GM23338 (cell line): ENCODE data around the gene PTPN12. TPM values are rescaled to one million over a fixed set of nuclear protein-coding genes. Genes with fewer than 3 reads are reported as not detected.

Experiments used
- ATAC-seq: fragments of 200-7000 bp; cut with Tn5 transposase; 3 replicates; pipeline ENCODE4 v1.9.1; 2020
- DNase-seq: peaks from one replicate; pipeline ENCODE4 v3.0.0-alpha.2; 2015; ENCODE audit warnings: low spot score
- H2AFZ ChIP-seq: fragments of 200-600 bp; sonication (generic); 2 replicates; pipeline ENCODE4 v1.8.0; 2016; ENCODE audit warnings: antibody characterized with exemption, mild to moderate bottlenecking, moderate library complexity
- H3F3A ChIP-seq: fragments of 200-600 bp; sonication (generic); replicated peaks from 2 replicates; pipeline ENCODE4 v1.8.0; 2017; ENCODE audit warnings: antibody characterized with exemption, mixed run types, low read depth
- H3K27ac ChIP-seq: fragments of 200-600 bp; sonication (generic); 2 replicates; pipeline ENCODE4 v1.6.1; 2016; ENCODE audit warnings: low read depth
- H3K27me3 ChIP-seq: fragments of 200-600 bp; sonication (generic); 2 replicates; pipeline ENCODE4 v1.8.0; 2016; ENCODE audit warnings: mild to moderate bottlenecking, mixed run types, moderate library complexity; ENCODE audit not compliant: insufficient read depth
- H3K36me3 ChIP-seq: fragments of 200-600 bp; sonication (generic); 2 replicates; pipeline ENCODE4 v1.8.0; 2016; ENCODE audit warnings: mild to moderate bottlenecking; ENCODE audit not compliant: insufficient read depth
- H3K4me1 ChIP-seq: fragments of 200-600 bp; sonication (generic); 2 replicates; pipeline ENCODE4 v1.8.0; 2016; ENCODE audit warnings: mild to moderate bottlenecking, moderate library complexity; ENCODE audit not compliant: insufficient read depth
- H3K4me2 ChIP-seq: fragments of 200-600 bp; sonication (generic); 2 replicates; pipeline ENCODE4 v1.7.1; 2017; ENCODE audit warnings: mixed run types
- H3K4me3 ChIP-seq: fragments of 200-600 bp; sonication (generic); 2 replicates; pipeline ENCODE4 v1.6.1; 2016; ENCODE audit warnings: mixed run types
- H3K79me2 ChIP-seq: fragments of 200-600 bp; sonication (generic); replicated peaks from 2 replicates; pipeline ENCODE4 v1.8.0; 2017; ENCODE audit warnings: mild to moderate bottlenecking; ENCODE audit not compliant: insufficient read depth
- H3K9me2 ChIP-seq: fragments of 200-600 bp; sonication (generic); 2 replicates; pipeline ENCODE4 v1.8.0; 2017; ENCODE audit not compliant: insufficient read depth
- H4K20me1 ChIP-seq: fragments of 200-600 bp; sonication (generic); replicated peaks from 2 replicates; pipeline ENCODE4 v1.8.0; 2017; ENCODE audit warnings: mild to moderate bottlenecking; ENCODE audit not compliant: insufficient read depth
- H3K27ac Mint-ChIP-seq: 2 replicates; pipeline ENCODE4 v1.8.0; 2020; ENCODE audit warnings: inconsistent platforms, mild to moderate bottlenecking, moderate library complexity, mixed read lengths
- H3K27me3 Mint-ChIP-seq: 3 replicates; pipeline ENCODE4 v1.8.0; 2022; ENCODE audit warnings: low read depth, mild to moderate bottlenecking, moderate library complexity, mixed read lengths, inconsistent platforms; ENCODE audit not compliant: insufficient read depth, poor library complexity
- H3K36me3 Mint-ChIP-seq: 3 replicates; pipeline ENCODE4 v1.8.0; 2021; ENCODE audit warnings: low read depth, mild to moderate bottlenecking, inconsistent platforms, moderate library complexity, mixed read lengths
- H3K4me1 Mint-ChIP-seq: 3 replicates; pipeline ENCODE4 v1.8.0; 2020; ENCODE audit warnings: mild to moderate bottlenecking, inconsistent platforms, mixed read lengths
- H3K4me3 Mint-ChIP-seq: 3 replicates; pipeline ENCODE4 v1.8.0; 2021; ENCODE audit warnings: moderate library complexity, mild to moderate bottlenecking, inconsistent platforms, mixed read lengths
- H3K9me3 Mint-ChIP-seq: 3 replicates; pipeline ENCODE4 v1.8.0; 2020; ENCODE audit warnings: moderate library complexity, mild to moderate bottlenecking, inconsistent platforms, mixed read lengths
- CREB1 ChIP-seq: fragments of 250-450 bp; sonication (Bioruptor Pico); IDR thresholded peaks from 2 replicates; pipeline ENCODE4 v1.5.0; 2020; ENCODE audit warnings: low read depth, mild to moderate bottlenecking, moderate library complexity
- CTCF ChIP-seq, 2 experiments: fragments of 200-600 bp in 1 of 2; sonication (generic) in 1 of 2; conservative IDR thresholded peaks; 2 replicates each; pipeline versions ENCODE4 v1.5.1 to v1.6.1; 2016 to 2017; ENCODE audit warnings: antibody characterized with exemption in 2 of 2, low read depth in 2 of 2, mild to moderate bottlenecking in 2 of 2, moderate library complexity in 1 of 2
- ETS1 ChIP-seq: IDR thresholded peaks from 2 replicates; pipeline ENCODE4 v1.6.1; 2016; ENCODE audit warnings: antibody characterized with exemption
- EZH2 ChIP-seq: fragments of 200-600 bp; sonication (generic); IDR thresholded peaks from one replicate; pipeline ENCODE4 v1.8.0; 2017; ENCODE audit warnings: antibody characterized with exemption, mild to moderate bottlenecking, low read depth; ENCODE audit not compliant: unreplicated experiment
- EZH2phosphoT487 ChIP-seq: fragments of 200-600 bp; sonication (generic); IDR thresholded peaks from one replicate; pipeline ENCODE4 v1.8.1; 2018; ENCODE audit warnings: antibody characterized with exemption; ENCODE audit not compliant: unreplicated experiment
- JUNB ChIP-seq: IDR thresholded peaks from one replicate; pipeline ENCODE4 v1.6.1; 2016; ENCODE audit warnings: antibody characterized with exemption; ENCODE audit not compliant: unreplicated experiment
- REST ChIP-seq: IDR thresholded peaks from one replicate; pipeline ENCODE4 v1.6.1; 2018; ENCODE audit warnings: antibody characterized with exemption; ENCODE audit not compliant: unreplicated experiment
- STAT1 ChIP-seq: IDR thresholded peaks from one replicate; pipeline ENCODE4 v1.6.1; 2016; ENCODE audit warnings: antibody characterized with exemption; ENCODE audit not compliant: unreplicated experiment
- ZNF114 ChIP-seq: fragments of 250-450 bp; sonication (Bioruptor Pico); IDR thresholded peaks from 2 replicates; pipeline ENCODE4 v1.5.0; 2020; ENCODE audit warnings: mild to moderate bottlenecking, moderate library complexity
- ZNF331 ChIP-seq: fragments of 250-450 bp; sonication (Bioruptor Pico); IDR thresholded peaks from 2 replicates; pipeline ENCODE4 v1.5.0; 2020; ENCODE audit warnings: low read depth, mild to moderate bottlenecking, moderate library complexity
- ZNF462 ChIP-seq: fragments of 250-450 bp; sonication (Bioruptor Pico); IDR thresholded peaks from 2 replicates; pipeline ENCODE4 v1.5.0; 2020; ENCODE audit warnings: mild to moderate bottlenecking, moderate library complexity
- polyA plus RNA-seq: library from polyadenylated mRNA; unstranded; fragments of >200 nt; fragmentation: Nextera tagmentation; extraction: Ambion mirVana; gene quantifications from 2 replicates; pipeline ENCODE4 v1.2.1, GENCODE V29; 2016
- total RNA-seq: library from RNA; depleted of rRNA; stranded (reverse); fragments of >200 nt; shearing (Covaris generic); gene quantifications from 2 replicates; pipeline ENCODE4 v1.2.3, GENCODE V29; 2014

PTPN12 gene
- total and polyA plus RNA-seq, 2 experiments from 2014 or later: 58.8 to 187 TPM

GRCh38 chr7:77627309-77627676, 90.2 kb downstream of the PTPN12 start (continued):
- TF ChIP-seq CREB1 (CRISPR knock-in tag) (no peak), EZH2phosphoT487 (no peak), STAT1 (no peak), ETS1 (no peak)

DNA sequence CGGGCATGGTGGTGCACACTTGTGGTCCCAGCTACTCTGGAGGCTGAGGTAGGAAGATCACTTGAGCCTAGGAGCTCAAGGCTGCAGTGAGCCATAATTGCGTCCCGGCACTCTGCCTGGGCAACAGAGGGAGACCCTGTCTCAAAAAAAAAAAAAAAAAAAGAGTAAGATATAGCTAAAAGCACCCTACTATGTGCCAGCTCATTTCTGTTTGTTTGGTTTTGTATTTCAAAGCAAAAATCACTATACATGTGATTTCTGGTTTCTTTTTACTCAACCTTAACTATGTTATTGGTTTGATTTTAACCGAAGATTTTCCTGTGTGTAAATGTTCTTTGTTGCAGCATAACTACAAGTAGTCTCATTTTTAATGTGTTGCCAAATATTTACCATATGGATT, 92.7 kb downstream of the PTPN12 start:
- H3K27ac ChIP-seq: no peak overlapping the region
- H3K36me3 ChIP-seq: peaks cover 25% of the 10 kb centered on the region; the same call in 1 of the 2 replicates
- no peak overlapping the region for H3K4me2 ChIP-seq
- TF ChIP-seq CTCF (conservative IDR thresholded peaks at IDR 0.05; ENCODE audit: low read depth in 2 of 2) (no peak), ZNF462 (CRISPR knock-in tag) (no peak), STAT1 (no peak), EZH2 (no peak), CREB1 (CRISPR knock-in tag) (no peak), ZNF114 (CRISPR knock-in tag) (no peak), EZH2phosphoT487 (no peak), REST (no peak), JUNB (no peak), ETS1 (no peak), ZNF331 (CRISPR knock-in tag) (no peak)

More for the DNA sequence above, 92.7 kb downstream of the PTPN12 start:
- Histone ChIP-seq H3K79me2 (no peaks in the 10 kb centered on the region), H3F3A (no peaks in the 10 kb centered on the region), H3K9me2 (no peaks in the 10 kb centered on the region), H3K4me1 (no peaks in the 10 kb centered on the region), H2AFZ (no peak overlapping the region), H4K20me1 (no peaks in the 10 kb centered on the region; the same call in 1 of the 2 replicates), H3K27me3 (no peaks in the 10 kb centered on the region), H3K4me3 (no peak overlapping the region)
- no peaks in the 10 kb centered on the region for H3K9me3 Mint-ChIP-seq
- ATAC-seq: no peak
- no peaks in the 10 kb centered on the region for H3K27me3 Mint-ChIP-seq
- no peak overlapping the region for H3K27ac Mint-ChIP-seq
- DNase-seq: no peak
- H3K4me3 Mint-ChIP-seq: no peak overlapping the region
- peaks cover 61% of the 10 kb centered on the region; the same call in 2 of the 3 replicates for H3K36me3 Mint-ChIP-seq
- no peaks in the 10 kb centered on the region for H3K4me1 Mint-ChIP-seq
